Stimulated activated CD4-positive, alpha-beta T cell treated with anti-CD3 and anti-CD28 coated beads, TNF-alpha, amount 100 ng/mL, for 1 hour (primary cell): Measurements from ENCODE around the gene DUSP15.

Experiments used
- DNase-seq, 3 donors: peaks; one replicate each; pipeline ENCODE4 v3.0.0-alpha.2; 2020; ENCODE audit warnings: low read depth in 3 of 3, low spot score in 1 of 3

Gene DUSP15

DNA sequence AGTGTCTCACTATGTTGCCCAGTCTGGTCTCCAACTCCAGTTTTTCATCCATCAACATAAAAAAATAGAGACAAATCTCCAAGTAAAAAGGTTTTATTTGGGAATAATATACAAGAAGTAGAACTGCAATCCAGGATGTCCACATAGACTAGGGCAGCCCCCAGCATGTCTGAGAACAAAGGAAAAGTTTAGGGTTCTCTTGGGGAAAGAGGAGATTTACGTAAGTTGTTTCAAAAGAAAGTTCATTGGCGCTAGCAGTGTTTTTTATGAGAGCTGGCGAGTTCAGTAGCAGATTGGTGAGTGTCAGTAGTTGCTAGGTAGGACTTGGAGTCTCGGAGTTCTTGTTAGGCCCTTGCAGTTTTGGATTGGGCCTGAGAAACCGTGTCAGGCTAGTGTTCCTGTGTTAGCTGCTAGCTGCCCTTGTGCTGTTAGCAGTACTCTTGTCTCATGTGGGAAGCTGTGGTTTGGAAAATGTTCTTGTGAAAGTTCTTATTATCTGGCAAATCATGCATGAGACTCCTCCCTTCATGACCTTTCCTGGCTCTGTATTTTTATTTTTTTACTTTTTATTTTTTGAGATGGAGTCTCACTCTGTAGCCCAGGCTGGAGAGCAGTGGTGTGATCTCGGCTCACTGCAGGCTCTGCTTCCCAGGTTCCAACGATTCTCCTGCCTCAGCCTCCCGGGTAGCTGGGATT lies 24.8 kb upstream of the DUSP15 start:
- no peak for DNase-seq

DNA sequence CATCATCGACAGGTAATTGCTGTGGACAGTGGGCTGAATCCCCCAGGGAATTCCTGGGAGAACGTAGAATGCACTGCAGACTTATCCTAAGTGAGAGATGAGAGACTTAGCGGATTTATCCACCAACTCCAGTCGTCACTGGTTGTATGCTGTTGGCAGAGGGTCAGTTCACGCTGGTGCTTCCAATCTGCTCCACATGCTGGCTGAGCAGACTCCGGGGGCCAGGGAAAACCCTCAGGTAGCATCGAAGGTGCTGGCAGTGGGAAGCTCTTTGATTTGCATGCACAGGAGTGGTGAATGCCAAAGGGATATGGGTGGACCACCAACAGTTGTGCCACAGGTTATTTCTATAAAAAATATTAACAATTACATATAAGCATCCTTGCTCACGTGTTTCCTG lies 20.3 kb upstream of the DUSP15 start:
- DNase-seq = no peak

DNA sequence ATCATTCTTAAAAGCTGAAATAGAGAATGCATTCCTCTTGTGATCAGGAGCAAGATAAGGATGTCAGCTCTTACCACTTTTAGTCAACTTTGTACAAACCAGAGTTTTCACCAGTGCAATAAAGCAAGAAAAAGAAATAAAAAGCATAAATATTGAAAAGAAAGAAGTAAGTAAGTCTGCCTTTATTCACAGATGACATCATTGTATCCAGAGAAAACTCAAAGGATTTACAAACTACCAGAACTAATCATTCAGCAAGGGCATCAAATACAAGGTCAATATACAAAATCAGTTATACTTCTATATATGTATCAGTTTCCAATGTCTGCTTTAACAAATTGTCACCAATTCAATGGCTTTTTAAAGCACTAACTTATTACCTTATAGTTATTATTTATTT lies 13.5 kb upstream of the DUSP15 start:
- DNase-seq = no peak

DNA sequence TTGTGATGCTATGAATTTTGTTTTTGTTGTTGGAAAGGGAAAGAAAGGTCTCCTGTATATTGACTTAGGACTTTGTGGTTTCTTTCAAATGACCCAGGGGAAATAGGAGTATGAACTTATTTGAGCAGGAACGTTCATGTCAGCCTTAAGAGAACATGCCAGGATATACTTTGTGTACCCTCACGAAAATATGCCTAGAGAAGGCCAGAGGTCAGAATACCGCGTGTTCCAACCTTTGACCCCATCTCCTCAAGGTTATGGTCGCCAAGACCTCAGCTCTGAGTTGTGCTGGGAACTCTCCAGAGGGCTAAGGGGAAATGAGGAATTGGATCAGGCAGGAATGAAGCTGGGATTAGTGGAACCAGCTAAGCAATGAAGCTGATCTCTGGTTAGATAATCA lies 11.6 kb upstream of the DUSP15 start:
- no peak for DNase-seq

DNA sequence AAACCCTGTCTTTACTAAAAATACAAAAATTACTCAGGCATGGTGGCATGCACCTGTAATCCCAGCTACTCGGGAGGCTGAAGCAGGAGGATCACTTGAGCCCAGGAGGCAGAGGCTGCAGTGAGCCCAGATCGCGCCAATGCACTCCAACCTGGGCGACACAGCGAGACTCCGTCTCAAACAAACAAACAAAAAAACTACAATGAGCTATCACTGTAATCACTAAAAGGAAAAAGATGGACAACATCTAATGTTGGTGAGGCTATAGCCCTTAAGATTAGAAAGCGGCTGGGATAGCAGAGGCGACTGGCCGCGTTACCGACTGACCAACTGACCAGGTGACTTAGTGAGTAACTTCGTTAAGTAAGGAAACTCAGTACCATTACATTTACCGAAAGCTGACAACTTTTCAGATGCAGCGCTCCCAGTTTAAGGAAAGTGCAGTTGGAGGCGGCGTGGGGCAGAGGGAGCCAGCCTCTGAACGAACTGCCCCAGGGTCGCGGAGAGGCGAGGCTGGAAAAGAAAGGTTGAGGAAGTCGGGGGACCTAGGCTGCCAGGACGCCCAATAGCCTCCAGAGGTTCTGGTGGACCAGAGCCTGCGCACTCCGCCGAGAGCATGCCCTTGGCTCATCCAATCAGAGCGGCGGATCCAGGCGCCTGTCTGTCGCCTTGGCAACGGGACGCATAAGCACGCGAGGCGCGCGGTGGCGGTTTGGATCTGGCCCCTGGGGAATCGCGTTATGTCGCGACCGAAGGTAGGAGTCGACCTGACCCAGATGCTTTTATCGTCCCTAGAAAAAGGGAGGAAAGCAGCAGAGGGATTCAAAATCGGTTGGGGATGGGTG lies 9.0 kb upstream of the DUSP15 start:
- DNase-seq = peak; percentile 26 to 55 (median 53)

DNA sequence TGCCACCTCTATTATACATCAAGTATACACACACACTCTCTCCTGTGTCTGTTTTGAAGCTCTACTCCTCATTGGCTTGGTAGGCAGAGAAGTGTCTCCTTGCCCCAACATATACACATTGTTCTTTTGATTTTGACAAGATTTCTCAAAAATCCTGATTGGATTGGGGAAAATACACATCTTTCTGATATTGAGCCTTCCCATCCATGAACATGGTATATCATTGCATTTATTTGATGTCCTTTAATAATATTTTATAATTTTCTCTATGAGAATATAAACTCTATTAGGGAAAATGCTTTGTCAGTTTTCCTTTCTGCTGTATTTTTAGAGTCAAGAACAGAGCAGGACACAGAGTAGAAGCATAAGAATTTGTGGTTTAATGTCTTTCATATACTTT lies 7.4 kb upstream of the DUSP15 start:
- DNase-seq = no peak

DNA sequence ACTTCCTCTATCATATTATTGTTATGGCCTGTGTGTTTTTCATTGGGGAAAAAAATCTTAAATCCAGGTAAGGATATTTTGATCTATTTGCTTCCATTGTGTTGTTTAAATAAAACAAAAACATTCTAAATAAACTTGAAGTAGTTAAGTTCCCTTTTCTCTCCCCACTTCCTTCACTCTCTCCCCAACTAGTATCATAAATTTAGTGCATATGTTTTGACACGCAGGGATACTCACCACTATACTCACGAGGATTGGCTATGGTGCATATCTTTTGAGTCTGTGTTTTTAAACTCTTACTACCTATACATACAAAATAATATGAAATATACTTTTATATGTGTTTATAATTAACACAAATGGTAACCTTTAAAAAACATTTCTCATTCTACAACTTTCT lies 5.3 kb upstream of the DUSP15 start:
- DNase-seq = no peak

DNA sequence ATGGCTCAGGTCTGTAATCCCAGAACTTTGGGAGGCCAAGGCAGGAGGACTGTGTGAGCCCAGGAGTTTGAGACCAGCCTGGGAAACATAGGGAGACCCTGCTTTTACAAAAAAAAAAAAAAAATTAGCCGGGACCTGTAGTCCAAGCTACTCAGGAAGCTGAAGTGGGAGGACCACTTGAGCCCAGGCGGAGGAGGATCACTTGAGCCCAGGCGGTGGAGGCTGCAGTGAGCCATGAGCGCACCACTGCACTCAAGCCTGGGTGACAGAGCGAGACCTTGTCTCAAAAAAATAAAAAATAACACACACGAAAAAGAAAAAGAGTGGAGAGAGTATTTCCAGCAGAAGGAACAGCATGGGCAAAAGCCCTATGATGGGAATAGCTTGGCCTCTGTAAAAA lies 2.1 kb upstream of the DUSP15 start:
- DNase-seq = no peak

DNA sequence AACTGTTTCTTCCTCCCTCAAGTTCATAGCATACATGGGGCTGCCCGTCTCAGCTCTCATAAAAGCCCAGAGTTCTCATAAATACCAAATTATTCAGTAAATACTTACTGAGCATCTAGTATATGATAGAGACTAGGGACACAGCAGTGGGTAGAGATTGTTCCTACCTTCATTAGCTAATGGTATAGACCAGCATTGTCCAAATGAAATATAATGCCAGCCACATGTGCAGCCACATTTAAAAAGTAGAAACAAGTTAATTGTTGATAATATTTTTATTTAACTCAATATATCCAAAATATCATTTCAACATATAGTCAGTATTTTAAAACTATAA lies 1.3 kb upstream of the DUSP15 start:
- no peak for DNase-seq

DNA sequence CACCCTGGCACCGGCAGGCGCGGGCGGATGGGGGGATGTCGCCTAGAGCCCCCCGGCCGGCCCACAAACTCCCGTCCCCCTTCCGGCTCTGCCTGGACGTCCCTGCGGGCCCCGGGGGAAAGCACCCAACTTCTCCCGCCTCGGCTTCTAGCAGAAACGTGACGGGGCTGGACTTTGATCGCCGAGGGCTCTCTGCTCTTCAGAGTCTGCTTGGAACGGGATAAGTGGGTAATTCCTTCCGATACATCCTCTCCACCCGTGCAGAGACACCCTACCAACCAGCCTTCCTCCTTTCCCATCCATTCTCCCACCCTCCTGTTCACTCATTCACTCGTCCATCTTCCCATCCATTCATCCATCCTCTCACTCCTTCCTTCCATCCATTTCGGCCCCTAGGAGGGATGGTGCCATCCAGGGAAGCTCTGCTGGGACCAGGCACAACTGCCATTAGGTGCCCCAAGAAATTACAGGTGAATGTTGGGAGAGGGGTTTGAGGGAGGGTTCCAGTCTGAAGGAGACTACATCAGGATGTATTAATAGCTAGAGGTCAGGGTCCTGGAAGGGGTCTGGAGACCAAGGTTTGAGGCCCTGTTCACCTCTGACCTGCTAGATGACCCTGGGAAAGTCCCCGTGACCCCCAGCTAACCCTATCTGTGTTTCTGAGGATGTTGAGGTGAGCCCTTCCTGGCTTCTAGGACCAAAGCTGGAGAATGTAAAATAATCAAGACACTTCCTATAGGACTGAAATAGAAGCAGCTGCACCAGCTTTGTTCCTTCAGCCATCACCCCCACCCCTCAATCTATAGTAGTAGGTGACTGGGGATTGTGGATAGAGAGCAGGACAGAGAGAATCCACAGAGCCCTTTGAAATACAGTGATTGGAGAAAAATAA lies 645 bp upstream of the DUSP15 start:
- DNase-seq = no peak

DNA sequence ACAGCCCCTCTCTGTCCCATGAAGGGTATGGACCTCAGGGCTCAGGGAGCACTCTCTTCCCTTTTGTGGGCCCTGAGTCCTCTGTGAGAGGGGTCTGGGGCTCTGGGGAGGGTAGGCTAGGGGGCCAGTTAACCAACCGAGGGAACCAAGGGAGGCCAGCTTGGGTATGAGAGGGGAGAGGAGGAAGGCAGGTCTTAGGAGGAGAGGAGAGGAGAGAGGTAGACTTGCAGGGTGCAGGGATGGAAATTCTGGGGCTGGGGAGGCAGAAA lies 720 bp downstream of the DUSP15 start:
- no peak for DNase-seq

DNA sequence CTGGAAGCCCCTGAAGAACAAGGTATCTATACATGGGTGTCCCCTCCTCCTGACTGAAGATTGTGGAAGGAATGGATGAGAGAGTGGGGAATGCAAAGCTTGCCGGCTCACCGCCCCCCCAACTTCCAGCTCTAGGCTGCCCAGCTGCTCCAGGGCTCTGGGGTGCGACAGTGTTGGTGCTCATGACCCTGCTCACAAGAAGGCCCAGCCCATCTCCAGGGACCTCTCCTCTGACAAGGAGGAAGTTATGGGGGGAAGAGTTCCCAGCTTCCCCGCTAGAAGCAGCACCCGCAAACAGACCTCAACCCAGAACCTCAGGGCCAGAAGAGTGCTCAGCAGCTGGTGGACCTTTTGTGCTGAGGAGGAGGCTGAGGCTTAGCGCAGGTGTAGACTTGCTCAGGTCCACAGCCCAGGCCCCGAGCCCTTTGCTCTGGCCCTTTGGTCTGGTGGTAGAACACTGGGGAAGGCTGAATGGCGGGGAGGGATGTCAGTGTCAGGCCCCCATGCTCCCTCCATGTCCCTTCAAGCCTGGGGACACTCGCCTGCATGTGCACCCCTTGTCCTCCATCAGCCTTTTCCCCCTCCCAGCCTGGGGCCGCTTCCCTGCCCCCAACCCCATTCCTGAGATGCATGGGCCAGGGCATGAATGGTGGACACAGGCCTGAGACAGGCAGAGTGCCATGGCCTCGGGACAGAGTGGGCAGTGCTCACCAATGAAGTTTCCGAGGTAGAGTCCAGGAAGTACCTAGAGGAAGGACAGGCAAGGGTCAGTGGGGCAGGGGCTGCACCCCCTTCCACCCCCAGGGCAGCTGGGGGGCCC lies 1.3 kb downstream of the DUSP15 start:
- no peak for DNase-seq

DNA sequence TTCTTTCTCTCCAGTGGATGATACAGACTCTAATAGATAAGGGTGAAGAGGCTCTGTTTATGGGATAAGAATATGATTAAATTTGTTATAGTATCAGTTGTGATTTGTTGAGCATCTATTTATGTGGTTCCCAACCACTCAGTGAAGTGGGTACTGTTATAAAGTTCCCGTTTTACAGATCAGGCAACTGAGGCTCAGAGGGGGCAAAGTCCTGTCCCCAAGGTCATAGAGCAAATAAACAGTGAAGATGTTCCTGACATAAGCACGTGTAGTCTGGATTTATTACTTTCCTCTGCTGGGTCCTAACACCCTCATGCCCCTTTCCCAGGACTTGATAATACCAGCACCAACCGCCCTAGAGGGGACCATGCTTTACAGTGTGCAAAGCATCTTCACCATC lies 4.1 kb downstream of the DUSP15 start:
- no peak for DNase-seq

DNA sequence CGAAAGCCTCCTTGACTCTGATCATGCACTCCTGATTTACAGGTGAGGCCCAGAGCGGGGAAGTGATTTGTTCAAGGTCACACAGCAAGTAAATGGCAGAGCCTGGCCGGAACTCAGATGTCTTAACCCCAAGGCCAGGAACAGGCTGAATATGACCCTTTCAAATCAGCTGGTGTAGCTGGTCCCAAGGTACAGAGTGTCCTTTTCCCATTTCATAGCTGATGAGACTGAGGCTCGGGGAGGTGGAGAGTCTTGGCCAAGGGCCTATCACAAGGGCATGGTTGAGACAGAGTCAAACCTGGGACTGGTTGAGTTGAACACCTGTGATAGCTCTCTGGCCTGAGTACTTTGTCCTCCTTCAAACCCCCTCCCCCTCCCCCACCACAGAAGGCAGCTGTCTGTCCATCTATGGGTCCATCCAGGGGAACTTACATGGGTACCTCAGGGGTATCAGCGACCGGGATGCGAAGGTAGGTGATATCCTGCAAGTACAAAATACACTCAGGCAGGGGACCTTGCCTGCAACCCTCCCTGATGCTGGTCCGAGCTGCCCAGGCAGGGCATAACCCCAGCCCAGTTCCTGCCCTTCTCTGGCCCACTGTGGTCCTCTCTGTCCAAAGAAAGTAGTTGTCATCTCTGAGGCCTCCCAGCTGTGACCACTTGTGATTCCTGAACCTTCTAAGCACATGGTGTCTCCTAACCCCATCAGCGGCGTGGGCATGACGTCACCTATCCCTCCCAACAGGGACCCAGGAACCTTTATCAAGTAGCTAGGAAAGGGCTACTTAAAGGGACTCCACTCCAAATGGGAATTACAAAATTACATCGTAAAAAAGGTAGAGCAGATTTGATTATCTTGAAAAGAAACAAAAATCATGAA lies 5.6 kb downstream of the DUSP15 start:
- no peak for DNase-seq

DNA sequence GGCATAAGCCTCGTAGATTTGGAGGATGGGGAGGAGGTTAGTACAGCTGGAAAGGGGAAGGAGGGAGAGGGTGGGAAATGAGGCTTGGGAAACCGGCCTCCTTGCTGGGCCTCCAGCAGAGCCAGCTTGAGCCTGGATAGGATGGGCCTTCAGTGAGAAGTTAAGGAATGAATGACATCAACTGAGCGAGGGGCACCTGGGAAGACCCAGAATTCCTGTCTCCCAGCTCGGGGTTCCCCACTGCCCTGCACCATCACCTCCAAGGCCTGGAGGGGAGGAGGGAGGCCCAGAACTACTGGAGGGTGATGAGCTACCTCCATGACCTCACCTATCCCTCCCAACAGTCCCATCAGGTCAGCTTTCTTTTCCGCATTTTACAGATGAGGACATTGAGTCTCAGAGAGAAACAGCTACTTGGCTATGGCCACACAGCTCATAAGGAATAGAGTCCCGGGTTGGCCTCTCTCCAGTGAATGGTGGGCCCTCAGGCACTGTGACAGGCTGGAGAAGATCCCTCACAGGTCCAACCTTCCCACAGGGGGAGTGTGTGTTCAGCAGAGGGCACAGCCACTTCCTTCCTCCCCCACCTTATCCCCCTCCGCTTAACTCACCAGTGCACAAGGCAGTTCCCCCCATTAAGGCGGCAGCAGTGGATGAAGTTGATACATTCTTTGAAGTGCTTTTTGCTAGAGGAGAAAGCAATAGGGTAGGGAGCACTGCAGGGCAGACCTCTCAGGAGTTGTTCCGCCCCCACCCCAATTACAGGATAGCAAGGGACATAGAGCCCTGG lies 6.8 kb downstream of the DUSP15 start:
- DNase-seq = no peak

DNA sequence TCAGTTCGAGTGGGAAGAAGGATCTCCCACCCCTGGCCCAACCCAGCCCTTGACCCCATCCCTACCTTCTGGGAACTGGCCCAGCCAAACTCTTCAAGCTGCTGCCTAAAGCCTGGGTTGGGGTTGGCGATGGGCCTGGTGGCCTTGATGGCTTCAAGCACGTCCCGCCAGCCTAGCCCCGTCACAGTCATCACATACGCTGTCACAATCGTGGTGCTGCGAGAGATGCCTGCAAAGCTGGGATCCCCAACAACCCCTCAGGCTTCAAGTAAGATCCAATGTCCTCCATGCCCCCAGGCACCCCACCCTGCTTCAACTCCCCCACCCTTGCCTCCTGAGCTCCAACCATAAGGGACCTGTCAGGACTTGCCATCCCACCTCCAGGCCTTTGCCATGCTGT lies 7.8 kb downstream of the DUSP15 start:
- DNase-seq = no peak

DNA sequence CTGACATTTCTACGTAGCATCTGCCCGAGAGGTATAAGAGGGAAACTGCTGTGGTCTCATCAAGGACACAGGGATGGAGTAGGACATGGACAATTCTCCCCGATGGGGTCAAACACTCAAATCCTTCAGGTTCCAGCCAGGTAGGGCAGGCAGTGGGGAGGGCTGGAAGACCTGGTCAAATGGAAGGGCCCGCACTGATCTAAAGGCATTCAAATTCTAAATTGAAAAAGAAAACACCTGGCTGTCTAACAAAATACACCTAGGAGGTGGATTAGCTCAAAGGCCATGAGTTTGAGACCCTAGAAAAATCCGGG lies 8.2 kb downstream of the DUSP15 start:
- no peak for DNase-seq

DNA sequence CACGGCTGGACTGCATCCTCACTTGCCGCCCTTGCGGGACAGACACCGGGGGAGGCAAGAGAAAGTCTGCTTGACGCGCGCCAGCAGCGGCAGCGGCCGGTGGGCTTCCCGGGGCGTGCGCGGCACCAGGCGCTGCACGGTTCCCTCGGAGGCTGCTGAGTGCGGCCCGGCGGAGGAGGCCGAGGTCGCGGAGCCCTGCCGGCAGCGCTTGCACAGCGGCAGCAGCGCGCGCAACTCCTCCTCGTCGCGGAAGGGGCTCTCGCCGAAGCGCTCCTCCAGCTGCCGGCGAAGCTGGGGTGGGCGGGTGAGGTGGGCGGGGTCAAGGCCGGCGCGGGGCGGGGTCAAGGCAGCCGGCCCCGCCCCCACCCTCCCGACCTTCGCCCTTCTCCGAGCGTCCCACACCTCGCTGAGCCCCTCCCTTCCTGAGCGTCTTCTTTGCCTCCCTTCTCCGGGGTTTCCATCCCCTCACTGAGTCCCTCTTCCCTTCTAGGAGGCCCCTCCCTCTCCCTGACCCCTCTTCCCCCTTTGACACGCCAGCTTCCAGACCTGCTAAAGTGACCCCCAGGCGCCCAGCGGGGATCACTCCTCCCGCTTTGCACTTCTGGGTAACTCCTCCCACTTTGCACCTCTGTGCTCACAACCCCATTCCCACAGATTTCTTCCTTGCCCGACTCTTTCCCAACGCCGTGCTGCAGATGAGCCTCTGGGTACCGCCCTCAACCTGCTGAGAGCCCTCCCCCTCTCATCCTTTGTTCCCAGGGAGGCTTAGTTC lies 8.8 kb downstream of the DUSP15 start:
- DNase-seq = peak; percentile 17 to 46 (median 31)

DNA sequence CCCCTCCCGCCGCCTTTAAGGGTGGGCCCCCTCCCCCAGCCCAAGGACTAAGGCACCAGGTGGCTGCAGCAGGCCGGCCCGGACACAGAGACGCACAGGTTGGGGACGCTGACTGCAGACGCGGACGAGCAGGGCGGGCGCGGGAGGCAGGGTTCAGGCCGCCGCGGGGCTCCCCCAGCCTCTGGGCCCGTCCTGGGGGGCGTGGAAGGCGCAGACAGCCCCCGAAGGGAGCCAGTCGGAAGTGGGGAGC lies 9.3 kb downstream of the DUSP15 start:
- no peak for DNase-seq
